Right lobe of liver (tissue), 4 donors: Measurements from ENCODE around the gene PALB2.

Source experiments
- CTCF ChIP-seq, 4 donors: fragments of 200-600 bp in 3 of 4; fragments of 450-650 bp in 1 of 4; IDR thresholded peaks; one replicate each; pipeline versions ENCODE4 v1.5.1 to v1.8.0; 2016 to 2022; ENCODE audit warnings: antibody characterized with exemption in 4 of 4, mild to moderate bottlenecking in 2 of 4
- POLR2A ChIP-seq: fragments of 450-650 bp; IDR thresholded peaks from one replicate; pipeline ENCODE4 v1.6.1; 2017; ENCODE audit warnings: antibody characterized with exemption, mild to moderate bottlenecking
- donor health status: DM: no; HTN: no; CAD: no.
- donor health status: DM: no; HTN: no; CAD: no.
- donor health status: DM: no; HTN: yes; CAD: no.

DNA sequence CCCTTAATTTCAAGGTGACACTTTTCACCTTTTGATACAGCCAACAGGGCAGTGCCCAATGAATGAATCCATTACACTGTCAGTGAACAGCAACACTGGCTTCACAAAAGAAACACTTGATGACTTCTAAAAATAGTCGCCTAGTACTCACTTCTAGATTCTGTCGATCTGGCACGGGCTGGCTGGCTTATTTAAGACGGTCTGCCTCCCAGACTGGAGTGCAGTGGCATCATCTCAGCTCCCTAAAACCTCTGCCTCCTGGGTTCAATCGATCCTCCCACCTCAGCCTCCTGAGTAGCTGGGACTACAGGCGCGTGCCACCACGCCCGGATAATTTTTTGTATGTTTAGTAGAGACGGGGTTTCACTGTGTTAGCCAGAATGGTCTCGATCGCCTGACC, 46.9 kb downstream of the PALB2 start:
- TF ChIP-seq CTCF (IDR thresholded peaks at IDR 0.05) (no peak), POLR2A (no peak)
